AG09319 (cell line): ENCODE data around the gene AGBL1.
"Not testable (repeated sequence)": the region's sequence is repeated elsewhere in the genome, so short reads cannot be mapped to it uniquely, and the experiment has no call there.

Source experiments
- DNase-seq: peaks from one replicate; pipeline ENCODE4 v3.0.0-alpha.2; 2010; ENCODE audit warnings: low read depth; ENCODE audit errors: extremely low read depth
- CTCF ChIP-seq: IDR thresholded peaks from 2 replicates; pipeline ENCODE4 v1.5.1; 2011; ENCODE audit warnings: low read depth, mild to moderate bottlenecking, inconsistent platforms, low read length, moderate library complexity

The AGBL1 gene

GRCh38 chr15:87021751-87022150 lies 942.1 kb downstream of the AGBL1 start:
- DNase-seq = no peak
- TF ChIP-seq CTCF = no peak

DNA sequence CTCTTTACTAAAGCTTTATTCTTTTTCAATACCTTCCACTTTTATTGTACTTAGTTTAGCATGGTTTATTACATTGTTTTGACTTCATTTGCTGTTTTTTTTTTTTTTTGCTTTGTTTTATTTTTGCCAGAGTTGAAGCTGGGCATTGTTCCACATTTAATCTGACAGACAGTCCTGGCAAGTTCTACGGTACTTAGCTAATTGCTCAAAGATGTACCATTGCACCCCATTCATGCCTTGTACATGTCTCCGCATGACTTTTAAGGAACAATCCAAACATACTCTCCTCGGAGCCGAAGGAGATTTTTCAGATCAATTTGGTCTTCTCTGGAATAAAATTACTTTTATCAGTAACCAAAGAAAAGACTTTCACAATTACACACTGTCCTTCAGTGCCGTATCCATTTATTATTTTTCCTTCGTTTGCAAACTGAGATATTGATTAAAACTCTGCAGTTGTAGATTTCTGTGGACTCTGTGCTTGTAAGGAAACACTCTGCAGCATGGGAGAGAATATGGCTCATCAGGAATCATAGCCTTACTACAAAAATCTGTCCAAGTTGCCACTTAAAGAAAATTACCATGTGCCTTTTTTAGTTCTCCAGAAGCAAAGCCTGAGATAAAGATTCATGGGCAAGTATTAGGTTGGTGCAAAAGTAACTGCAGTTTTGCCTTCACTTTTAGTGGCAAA lies 952.0 kb downstream of the AGBL1 start:
- no peak for TF ChIP-seq CTCF
- DNase-seq = no peak

DNA sequence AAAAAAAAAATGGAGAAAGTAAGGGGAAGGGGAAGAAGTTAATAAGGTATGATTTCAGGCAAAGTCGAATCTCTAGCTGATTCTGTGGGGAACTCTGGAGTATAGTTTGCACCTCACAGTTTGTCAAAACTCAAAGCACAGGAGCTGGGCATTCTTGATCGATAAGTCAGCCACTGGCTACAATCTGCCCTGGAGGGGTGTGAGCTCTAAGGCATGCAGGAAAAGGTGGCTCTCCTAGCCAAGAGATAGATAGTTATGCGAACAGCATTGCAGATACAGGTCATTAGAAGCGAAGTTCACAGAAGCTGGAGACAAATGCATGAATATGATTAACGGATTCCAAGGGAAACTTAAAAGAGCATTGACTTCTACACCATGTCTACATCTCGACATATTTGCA lies 952.6 kb downstream of the AGBL1 start:
- no peak for TF ChIP-seq CTCF
- DNase-seq = no peak

DNA sequence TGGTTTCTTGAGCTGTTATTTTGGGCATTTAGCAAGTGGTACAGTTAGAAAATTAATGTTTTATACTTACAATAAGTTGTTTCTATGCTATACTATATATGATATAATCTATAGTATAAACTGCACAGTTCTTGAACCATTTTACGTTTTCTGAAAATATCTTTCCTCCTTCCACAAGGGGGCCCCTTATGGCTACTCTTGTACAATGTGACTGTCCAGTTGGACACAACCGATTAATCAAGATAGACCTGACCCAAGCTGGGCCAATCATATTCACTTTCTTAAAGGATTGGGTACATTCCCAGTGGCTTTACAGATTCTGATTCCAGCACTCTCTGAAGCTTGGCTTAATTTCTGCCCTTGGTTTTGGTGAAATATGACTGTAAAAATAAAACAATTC lies 953.4 kb downstream of the AGBL1 start:
- DNase-seq = no peak
- TF ChIP-seq CTCF = no peak

DNA sequence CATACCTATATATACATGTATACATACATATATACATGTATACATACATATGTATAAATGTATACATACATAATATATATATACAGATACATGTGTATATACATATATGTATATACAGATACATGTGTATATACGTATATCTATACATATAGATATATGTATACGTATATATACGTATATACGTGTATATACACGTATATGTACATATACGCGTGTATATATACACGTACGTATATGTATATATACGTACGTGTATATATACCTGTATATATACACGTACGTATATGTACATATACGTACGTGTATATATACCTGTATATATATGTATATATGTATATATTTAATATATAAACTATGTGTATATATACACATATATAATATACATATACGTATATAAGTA lies 955.2 kb downstream of the AGBL1 start:
- TF ChIP-seq CTCF = no peak
- no peak for DNase-seq

GRCh38 chr15:87038404-87038803 lies 958.7 kb downstream of the AGBL1 start:
- no peak for DNase-seq

DNA sequence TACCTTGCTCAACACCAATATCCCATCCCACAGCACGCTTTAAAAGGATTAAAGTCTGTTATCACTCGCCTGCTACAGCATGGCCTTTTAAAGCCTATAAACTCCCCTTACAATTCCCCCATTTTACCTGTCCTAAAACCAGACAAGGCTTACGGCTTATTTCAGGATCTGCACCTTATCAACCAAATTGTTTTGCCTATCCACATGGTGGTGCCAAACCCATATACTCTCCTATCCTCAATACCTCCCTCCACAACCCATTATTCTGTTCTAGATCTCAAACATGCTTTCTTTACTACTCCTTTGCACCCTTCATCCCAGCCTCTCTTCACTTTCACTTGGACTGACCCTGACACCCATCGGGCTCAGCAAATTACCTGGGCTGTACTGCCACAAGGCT lies 962.9 kb downstream of the AGBL1 start:
- DNase-seq = not testable (repeated sequence)

More at GRCh38 chr15:87038404-87038803, 958.7 kb downstream of the AGBL1 start:
- TF ChIP-seq CTCF = no peak

DNA sequence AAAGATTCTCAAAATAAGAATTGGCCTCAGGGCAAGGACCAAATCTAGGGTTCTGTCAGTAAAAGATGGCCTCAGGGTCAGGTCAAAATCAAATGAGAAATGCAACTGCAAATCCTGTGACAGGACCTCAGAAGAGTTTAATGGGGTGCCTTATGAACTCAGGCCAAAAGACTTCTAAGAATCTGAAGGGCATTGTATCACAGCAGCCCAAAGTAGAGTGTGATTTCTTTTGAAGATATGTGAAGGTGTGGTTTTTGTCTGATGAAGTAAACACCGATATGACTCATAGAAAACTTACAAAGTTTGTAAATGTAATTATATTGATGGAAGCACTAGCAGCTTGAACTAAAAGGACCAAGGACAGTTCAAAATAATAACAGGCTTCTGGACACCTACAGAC lies 966.1 kb downstream of the AGBL1 start:
- TF ChIP-seq CTCF = no peak
- no peak for DNase-seq
